Heart left ventricle (tissue), 13 donors: Measurements from ENCODE around the gene COL10A1.

Source experiments
- POLR2A ChIP-seq, 2 donors: fragments of 450-650 bp; IDR thresholded peaks; one replicate each; pipeline ENCODE4 v1.6.1; 2017; ENCODE audit warnings: antibody characterized with exemption in 2 of 2, mild to moderate bottlenecking in 2 of 2, moderate library complexity in 2 of 2
- TF ChIP-seq, protein P1 (sequence below), 12 donors: fragments of 200-600 bp; sonication (generic) in 4 of 12; IDR thresholded peaks; one replicate each; pipeline versions ENCODE4 v1.5.0 to v1.8.0; 2018 to 2022; ENCODE audit warnings: antibody characterized with exemption in 12 of 12, mild to moderate bottlenecking in 5 of 12
- donor health status: ischemic (EF 13 %, LVEDD 7.1; RV severe dilation, severe dysfunction).
- donor health status: DM: no; HTN: yes; CAD: no.
- donor health status: DM: no; HTN: no; CAD: no.
- donor health status: ischemic (EF 25% LVEDD 6.9; RV normal size, moderate dysfunction).
- donor health status: ischemic (EF 25% LVEDD 5.7; RV mildly dilated, moderate dysfunction).
- donor health status: ischemic (EF 35%, LVEDD 5.7; RV mildly dilated, moderate dysfunction).
- donor health status: nonischemic (EF 11% LVEDD 7.7; RV severe dilation, severe dysfunction).
- donor health status: DM: yes; HTN: yes; CAD: no.
- donor health status: PGD.
- donor health status: ischemic (EF 29% LVEDD 5.4; RV normal size, mild dysfunction).
- donor health status: nonischemic (EF 23%, LVEDD 6.1; RV moderate dilation, normal function).

DNA sequence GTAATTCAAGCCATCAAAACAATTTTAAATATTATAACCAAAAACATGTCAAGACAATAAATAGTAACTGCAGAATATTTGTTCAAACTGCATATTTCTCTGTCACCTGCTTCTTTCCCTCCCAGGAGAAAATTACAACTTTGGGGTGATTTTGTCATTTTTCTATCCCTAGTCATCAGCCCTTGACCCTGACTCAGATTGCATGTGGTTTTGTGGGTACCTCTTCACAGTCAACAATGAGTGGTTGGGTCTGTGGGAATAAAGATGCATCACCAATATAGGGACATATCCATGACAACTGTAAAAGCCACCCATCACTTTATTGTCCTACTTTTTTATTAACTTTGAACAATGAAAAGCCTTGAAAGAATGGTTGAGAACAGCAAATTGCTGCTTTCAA is 7.3 kb downstream of the COL10A1 start:
- TF ChIP-seq, protein P1, sequence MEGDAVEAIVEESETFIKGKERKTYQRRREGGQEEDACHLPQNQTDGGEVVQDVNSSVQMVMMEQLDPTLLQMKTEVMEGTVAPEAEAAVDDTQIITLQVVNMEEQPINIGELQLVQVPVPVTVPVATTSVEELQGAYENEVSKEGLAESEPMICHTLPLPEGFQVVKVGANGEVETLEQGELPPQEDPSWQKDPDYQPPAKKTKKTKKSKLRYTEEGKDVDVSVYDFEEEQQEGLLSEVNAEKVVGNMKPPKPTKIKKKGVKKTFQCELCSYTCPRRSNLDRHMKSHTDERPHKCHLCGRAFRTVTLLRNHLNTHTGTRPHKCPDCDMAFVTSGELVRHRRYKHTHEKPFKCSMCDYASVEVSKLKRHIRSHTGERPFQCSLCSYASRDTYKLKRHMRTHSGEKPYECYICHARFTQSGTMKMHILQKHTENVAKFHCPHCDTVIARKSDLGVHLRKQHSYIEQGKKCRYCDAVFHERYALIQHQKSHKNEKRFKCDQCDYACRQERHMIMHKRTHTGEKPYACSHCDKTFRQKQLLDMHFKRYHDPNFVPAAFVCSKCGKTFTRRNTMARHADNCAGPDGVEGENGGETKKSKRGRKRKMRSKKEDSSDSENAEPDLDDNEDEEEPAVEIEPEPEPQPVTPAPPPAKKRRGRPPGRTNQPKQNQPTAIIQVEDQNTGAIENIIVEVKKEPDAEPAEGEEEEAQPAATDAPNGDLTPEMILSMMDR (IDR thresholded peaks at IDR 0.05), result no peak
- TF ChIP-seq POLR2A (IDR thresholded peaks at IDR 0.05), result no peak
